ENCODE results near the gene DQX1. TPM values are rescaled to one million over a fixed set of nuclear protein-coding genes. Genes with fewer than 3 reads are reported as not detected.
"Not testable (repeated sequence)": the region's sequence is repeated elsewhere in the genome, so short reads cannot be mapped to it uniquely, and the experiment has no call there.

The DQX1 gene
- total and polyA plus RNA-seq, 5 donors, result not detected

DNA sequence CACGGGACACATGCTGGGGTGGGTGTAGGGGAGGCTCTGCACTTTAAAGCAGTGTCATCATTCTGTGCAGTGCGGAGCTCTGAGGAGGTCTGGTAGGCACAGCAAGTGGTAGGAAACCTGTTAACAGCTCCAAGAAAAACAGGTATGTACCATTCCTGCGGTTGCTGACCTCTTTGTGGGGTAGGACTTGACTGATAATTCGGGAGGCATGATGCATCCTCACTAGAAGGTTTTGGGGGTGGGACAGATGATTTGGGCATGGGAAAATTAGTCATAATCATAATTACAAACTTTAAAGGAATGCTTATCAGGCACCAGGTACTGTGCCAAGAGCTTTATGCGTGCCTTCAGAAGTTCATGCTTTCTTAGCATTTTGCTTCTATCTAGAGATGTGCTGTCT is 38.2 kb upstream of the DQX1 start:
- ATAC-seq (no peak), DNase-seq (no peak)
- H3K9me3 ChIP-seq (ENCODE audit: control insufficient read depth, low read length), result no peaks in the 10 kb centered on the region
- H3K4me1 ChIP-seq (ENCODE audit: control insufficient read depth, insufficient read depth, low read length), result peaks cover 2% of the 10 kb centered on the region
- H3K27ac ChIP-seq (ENCODE audit: low read length), result no peak overlapping the region
- WGBS, result 61% methylated on average over 5 of the region's 5 CpGs
- intact Hi-C loops (cut with DNase I), result no loop called here
- H3K4me3 ChIP-seq (ENCODE audit: low read length), result no peak overlapping the region
- no peaks in the 10 kb centered on the region for H3K27me3 ChIP-seq (ENCODE audit: control insufficient read depth, insufficient read depth)

DNA sequence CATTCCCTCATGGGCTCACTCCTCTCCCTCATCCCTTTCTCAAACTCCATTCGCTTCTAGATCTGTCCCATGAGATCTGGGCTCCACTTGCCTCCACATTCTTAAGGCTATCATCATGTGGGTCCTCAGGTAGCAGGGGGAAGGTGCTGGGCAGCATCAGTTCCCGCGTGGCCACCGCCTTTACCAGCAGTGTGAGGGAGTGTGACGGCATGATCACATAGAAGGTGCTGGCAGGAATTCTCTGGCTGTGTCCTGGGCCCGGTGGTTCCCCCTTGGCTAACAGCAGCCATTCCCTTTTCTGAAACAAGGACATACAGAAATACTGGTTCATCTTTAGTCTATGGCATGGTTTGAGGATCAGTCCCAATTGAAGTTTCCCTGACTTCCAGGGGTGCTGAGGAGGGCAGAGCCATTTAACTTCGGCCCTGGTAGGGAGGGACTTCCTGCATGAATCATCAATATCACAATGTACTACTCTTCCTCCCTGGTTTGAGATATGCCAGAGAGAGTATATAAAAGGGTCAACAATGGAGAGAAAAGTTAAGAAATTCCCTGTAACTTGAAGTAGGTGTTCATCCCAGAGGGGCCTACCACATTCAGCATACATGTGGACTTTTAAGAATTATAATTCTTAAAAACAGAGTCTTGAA is 36.2 kb upstream of the DQX1 start:
- Histone ChIP-seq H3K4me1 (ENCODE audit: control insufficient read depth, insufficient read depth, low read length) (peaks cover 2% of the 10 kb centered on the region), H3K27me3 (ENCODE audit: control insufficient read depth, insufficient read depth) (no peaks in the 10 kb centered on the region), H3K27ac (ENCODE audit: low read length) (no peak overlapping the region), H3K4me3 (ENCODE audit: low read length) (no peak overlapping the region), H3K9me3 (ENCODE audit: control insufficient read depth, low read length) (no peaks in the 10 kb centered on the region)
- WGBS, result 75% methylated on average over 7 of the region's 7 CpGs
- DNase-seq (no peak), ATAC-seq (peak in 1 of 2 donors; percentile 49)
- intact Hi-C loops (cut with DNase I), result no loop called here

DNA sequence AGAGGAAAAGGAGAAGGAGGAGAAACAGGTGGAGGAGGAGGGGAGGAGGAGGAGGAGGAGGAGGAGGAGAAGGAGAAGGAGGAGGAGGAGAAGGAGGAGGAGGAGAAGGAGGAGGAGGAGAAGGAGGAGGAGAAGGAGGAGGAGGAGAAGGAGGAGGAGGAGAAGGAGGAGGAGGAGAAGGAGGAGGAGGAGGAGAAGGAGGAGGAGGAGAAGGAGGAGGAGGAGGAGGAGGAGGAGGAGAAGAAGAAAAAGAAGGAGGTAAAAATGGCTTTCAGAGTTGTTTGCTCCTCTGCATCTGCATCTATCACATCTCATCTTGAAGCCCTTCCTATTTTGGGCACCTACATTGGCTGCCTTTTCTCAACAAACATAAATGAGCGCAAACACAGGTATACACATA is 35.0 kb upstream of the DQX1 start:
- ATAC-seq; intact Hi-C loops (cut with DNase I); DNase-seq; H3K27ac ChIP-seq (ENCODE audit: low read length); H3K27me3 ChIP-seq (ENCODE audit: control insufficient read depth, insufficient read depth); H3K4me1 ChIP-seq (ENCODE audit: control insufficient read depth, insufficient read depth, low read length); H3K4me3 ChIP-seq (ENCODE audit: low read length); H3K9me3 ChIP-seq (ENCODE audit: control insufficient read depth, low read length): not testable (repeated sequence)
- 96% methylated on average over 1 of the region's 1 CpG for WGBS

DNA sequence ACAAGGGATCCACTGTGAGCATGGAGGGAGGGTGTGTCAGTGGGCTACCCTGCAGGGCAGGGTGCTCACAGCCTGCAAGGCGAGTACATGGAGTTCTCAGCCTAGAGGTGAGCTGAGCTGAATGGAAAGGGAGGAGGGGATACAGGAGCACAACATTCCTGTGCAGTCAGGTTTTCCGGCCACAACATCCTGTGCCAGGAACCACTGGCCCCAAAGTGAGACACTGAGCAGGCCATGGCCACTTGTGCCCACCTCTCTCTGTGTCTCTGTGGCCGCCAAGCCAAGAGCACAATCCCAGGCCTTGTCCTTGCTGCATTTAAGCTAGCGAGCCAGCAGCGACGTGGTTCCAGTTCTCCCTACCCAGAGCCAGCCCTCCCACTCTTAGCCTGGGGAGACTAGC is 34.6 kb upstream of the DQX1 start:
- no peaks in the 10 kb centered on the region for H3K4me1 ChIP-seq (ENCODE audit: control insufficient read depth, insufficient read depth, low read length)
- ATAC-seq (no peak), DNase-seq (no peak)
- H3K27me3 ChIP-seq (ENCODE audit: control insufficient read depth, insufficient read depth), result no peaks in the 10 kb centered on the region
- WGBS, result 58% methylated on average over 6 of the region's 6 CpGs
- intact Hi-C loops (cut with DNase I), result no loop called here
- H3K27ac ChIP-seq (ENCODE audit: low read length), result no peak overlapping the region
- H3K9me3 ChIP-seq (ENCODE audit: control insufficient read depth, low read length), result no peaks in the 10 kb centered on the region
- H3K4me3 ChIP-seq (ENCODE audit: low read length), result no peak overlapping the region

DNA sequence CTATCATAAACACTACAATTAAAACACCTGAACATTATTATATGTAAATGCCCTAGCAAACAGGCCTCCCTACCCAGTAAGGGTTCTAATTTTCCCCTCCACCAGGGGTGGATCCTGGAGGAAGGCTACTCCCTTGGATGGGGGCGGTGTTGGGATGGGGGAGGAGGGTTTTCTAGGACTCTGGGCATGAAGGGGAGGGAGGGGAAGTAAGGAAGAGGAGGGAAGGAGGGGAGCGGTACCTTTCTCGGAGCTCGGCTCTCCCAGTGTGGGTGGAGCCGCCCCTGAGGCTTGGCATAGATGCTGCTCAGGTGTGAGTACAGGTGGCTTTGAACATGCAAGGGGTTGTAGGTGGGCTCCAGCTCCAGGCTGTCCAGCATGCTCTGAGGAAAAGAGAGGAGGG is 33.9 kb upstream of the DQX1 start:
- no peak overlapping the region for H3K4me3 ChIP-seq (ENCODE audit: low read length)
- WGBS, result 28% methylated on average over 5 of the region's 5 CpGs
- ATAC-seq (no peak), DNase-seq (peak in 1 of 3 donors; percentile 41)
- H3K9me3 ChIP-seq (ENCODE audit: control insufficient read depth, low read length), result no peaks in the 10 kb centered on the region
- intact Hi-C loops (cut with DNase I), result no loop called here
- H3K4me1 ChIP-seq (ENCODE audit: control insufficient read depth, insufficient read depth, low read length), result no peaks in the 10 kb centered on the region
- H3K27me3 ChIP-seq (ENCODE audit: control insufficient read depth, insufficient read depth), result no peaks in the 10 kb centered on the region
- H3K27ac ChIP-seq (ENCODE audit: low read length), result no peak overlapping the region

DNA sequence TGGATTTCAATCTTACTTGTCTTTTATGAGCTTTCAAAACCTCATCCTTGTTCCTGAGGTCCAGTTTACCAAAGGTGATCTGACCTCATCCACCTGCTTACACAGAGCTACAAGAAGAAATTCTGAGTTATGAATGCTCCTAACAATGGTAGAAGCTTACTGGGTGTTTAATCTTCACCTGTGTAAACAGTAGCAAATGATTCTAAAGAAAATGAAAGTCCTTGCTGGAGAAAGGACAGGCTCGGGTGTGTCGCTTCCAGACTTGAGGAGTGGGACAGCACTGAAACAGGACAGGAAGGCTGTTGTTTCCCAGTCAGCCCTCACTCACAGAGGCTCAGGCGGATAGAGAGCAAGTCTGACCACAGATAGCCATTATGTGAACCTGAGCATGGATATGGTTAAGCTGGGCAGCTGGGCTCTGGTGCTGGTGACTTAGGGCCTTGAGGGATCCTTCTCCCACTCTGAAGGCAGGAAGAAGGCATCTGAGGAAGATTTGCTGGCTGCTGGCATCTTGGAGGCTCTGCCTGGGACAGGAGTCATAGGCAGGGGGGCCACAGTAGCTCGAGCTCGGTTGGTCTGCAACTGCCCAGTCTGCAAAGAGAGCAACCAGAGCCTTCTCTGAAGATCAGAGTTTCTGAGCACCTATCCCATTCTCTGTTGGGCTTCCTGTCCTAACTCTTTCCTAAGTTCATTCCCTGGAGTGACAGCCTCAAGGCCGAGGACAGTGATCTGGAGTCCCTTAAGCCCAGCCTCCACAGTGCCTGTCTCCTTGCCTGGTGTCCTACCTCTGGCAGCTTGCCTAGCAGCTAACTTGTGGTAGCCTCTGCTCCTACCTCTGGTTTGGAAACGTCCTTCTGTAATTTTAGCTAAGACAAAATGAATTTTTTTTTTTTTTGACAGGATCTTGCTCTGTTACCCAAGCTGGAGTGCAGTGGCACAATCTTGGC is 32.5 kb upstream of the DQX1 start:
- Histone ChIP-seq H3K4me1 (ENCODE audit: control insufficient read depth, insufficient read depth, low read length) (no peaks in the 10 kb centered on the region), H3K4me3 (ENCODE audit: low read length) (no peak overlapping the region), H3K27me3 (ENCODE audit: control insufficient read depth, insufficient read depth) (no peaks in the 10 kb centered on the region), H3K27ac (ENCODE audit: low read length) (no peak overlapping the region), H3K9me3 (ENCODE audit: control insufficient read depth, low read length) (no peaks in the 10 kb centered on the region)
- no peak for ATAC-seq
- DNase-seq, result no peak
- WGBS, result 62% methylated on average over 7 of the region's 7 CpGs
- intact Hi-C loops (cut with DNase I), result no loop called here

DNA sequence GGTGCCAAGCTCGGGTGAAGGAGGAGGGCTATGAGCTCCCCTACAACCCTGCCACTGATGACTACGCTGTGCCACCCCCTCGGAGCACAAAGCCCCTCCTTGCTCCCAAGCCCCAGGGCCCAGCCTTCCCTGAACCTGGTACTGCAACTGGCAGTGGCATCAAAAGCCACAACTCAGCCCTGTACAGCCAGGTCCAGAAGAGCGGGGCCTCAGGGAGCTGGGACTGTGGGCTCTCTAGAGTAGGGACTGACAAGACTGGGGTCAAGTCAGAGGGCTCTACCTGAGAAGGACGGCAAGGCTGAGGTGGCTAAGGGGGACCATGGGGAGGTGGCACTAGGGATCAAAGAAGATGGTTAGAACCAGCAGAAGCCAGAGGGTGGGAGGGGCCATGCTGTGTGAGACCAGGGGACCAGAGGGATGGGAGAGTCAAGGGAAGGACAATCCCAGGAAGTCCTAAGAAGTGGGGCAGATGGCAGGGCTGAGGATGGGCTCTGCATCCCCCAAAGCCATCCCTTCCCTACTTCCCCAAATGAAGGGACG is 30.9 kb upstream of the DQX1 start:
- ATAC-seq (no peak), DNase-seq (peak in 1 of 3 donors; percentile 40)
- WGBS, result 90% methylated on average over 6 of the region's 6 CpGs
- no peaks in the 10 kb centered on the region for H3K9me3 ChIP-seq (ENCODE audit: control insufficient read depth, low read length)
- H3K4me3 ChIP-seq (ENCODE audit: low read length), result no peak overlapping the region
- H3K4me1 ChIP-seq (ENCODE audit: control insufficient read depth, insufficient read depth, low read length), result no peaks in the 10 kb centered on the region
- H3K27me3 ChIP-seq (ENCODE audit: control insufficient read depth, insufficient read depth), result no peaks in the 10 kb centered on the region
- intact Hi-C loops (cut with DNase I), result no loop called here
- no peak overlapping the region for H3K27ac ChIP-seq (ENCODE audit: low read length)

DNA sequence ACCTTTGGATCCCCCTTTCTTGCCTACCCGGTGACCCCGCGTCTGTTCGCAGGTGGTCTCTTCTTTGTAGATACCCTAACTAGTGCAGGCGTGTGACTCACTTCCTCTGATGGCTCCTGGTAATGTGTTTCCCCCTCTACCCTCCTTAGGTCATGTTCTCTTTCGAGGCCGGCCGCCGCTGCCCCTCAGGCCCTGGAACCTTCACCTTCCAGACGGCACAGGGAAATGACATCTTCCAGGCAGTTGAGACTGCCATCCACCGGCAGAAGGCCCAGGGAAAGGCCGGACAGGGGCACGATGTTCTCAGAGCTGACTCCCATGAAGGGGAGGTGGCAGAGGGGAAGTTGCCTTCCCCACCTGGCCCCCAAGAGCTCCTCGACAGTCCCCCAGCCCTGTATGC is 30.1 kb upstream of the DQX1 start:
- DNase-seq (no peak), ATAC-seq (no peak)
- Histone ChIP-seq H3K9me3 (ENCODE audit: control insufficient read depth, low read length) (no peaks in the 10 kb centered on the region), H3K27me3 (ENCODE audit: control insufficient read depth, insufficient read depth) (no peaks in the 10 kb centered on the region), H3K4me3 (ENCODE audit: low read length) (no peak overlapping the region), H3K27ac (ENCODE audit: low read length) (no peak overlapping the region), H3K4me1 (ENCODE audit: control insufficient read depth, insufficient read depth, low read length) (no peaks in the 10 kb centered on the region)
- 84% methylated on average over 14 of the region's 14 CpGs for WGBS
- intact Hi-C loops (cut with DNase I), result no loop called here

DNA sequence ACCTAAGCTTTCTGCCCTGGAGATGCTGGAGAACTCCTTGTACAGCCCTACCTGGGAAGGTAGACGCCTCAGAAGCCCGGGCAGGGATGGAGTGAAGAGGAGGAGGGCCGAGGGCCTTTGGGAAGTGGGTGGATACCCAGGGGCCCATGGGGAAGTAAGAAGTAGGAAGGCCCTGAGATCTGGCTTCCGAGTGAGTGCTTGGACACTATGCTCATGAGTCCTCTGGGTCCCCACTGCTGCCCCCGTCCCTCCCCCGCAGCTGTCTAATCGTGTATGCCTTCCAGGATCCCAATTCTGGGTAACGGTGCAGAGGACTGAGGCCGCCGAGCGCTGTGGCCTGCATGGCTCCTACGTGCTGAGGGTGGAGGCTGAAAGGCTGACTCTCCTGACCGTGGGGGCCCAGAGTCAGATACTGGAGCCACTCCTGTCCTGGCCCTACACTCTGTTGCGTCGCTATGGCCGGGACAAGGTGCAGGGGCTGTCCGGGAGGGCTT is 29.6 kb upstream of the DQX1 start:
- no peak for ATAC-seq
- intact Hi-C loops (cut with DNase I), result no loop called here
- Histone ChIP-seq H3K4me3 (ENCODE audit: low read length) (peak overlapping the region; percentile 74), H3K9me3 (ENCODE audit: control insufficient read depth, low read length) (no peaks in the 10 kb centered on the region), H3K27me3 (ENCODE audit: control insufficient read depth, insufficient read depth) (no peaks in the 10 kb centered on the region), H3K4me1 (ENCODE audit: control insufficient read depth, insufficient read depth, low read length) (no peaks in the 10 kb centered on the region), H3K27ac (ENCODE audit: low read length) (no peak overlapping the region)
- peak; percentile 34 to 72 (median 71) for DNase-seq
- WGBS, result 65% methylated on average over 17 of the region's 17 CpGs

DNA sequence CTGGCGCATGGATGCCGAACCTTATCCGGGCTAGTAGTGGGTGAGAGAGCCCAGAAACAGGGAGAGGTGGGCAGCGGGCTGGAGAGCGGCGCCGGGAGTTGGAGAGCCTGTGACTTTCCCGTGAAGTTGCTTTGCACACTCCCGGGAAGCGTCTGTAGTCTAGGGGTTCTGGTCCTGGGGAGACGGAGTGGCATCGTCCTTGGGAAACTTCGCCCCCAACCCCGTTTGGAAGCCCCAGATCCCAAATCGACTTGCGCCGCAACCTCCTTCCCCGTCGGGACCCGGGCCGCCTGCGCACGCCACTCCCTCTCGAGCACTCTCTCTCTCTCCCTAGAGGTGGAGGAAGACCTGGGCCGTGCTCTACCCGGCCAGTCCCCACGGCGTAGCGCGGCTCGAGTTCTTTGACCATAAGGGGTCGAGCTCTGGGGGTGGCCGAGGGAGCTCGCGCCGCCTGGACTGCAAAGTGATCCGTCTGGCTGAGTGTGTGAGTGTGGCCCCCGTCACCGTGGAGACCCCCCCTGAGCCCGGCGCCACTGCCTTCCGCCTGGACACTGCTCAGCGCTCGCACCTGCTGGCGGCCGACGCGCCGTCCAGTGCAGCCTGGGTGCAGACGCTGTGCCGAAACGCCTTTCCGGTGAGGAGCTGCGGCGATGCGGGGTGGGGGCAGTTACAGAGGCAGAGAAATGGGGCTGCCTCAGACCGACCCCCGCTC is 28.9 kb upstream of the DQX1 start:
- Histone ChIP-seq H3K27me3 (ENCODE audit: control insufficient read depth, insufficient read depth) (no peaks in the 10 kb centered on the region), H3K9me3 (ENCODE audit: control insufficient read depth, low read length) (no peaks in the 10 kb centered on the region), H3K4me1 (ENCODE audit: control insufficient read depth, insufficient read depth, low read length) (no peaks in the 10 kb centered on the region), H3K4me3 (ENCODE audit: low read length) (peak overlapping the region; percentile 74), H3K27ac (ENCODE audit: low read length) (peak overlapping the region; percentile 48)
- DNase-seq (peak; percentile 61 to 81 (median 78)), ATAC-seq (peak; percentile 39 to 66)
- WGBS, result 4% methylated on average over 58 of the region's 58 CpGs
- intact Hi-C loops (cut with DNase I), result no loop called here

Data from right cardiac atrium (tissue), 5 donors.